Stimulated activated CD8-positive, alpha-beta memory T cell treated with anti-CD3 and anti-CD28 coated beads, Interleukin-4, amount 100 ng/mL, for 1 hour (primary cell): Measurements from ENCODE around the gene KCNK17.

Source experiments
- DNase-seq, 2 donors: peaks; one replicate each; pipeline ENCODE4 v3.0.0-alpha.2; 2020; ENCODE audit warnings: low read depth in 2 of 2, low spot score in 1 of 2

Gene KCNK17, protein sequence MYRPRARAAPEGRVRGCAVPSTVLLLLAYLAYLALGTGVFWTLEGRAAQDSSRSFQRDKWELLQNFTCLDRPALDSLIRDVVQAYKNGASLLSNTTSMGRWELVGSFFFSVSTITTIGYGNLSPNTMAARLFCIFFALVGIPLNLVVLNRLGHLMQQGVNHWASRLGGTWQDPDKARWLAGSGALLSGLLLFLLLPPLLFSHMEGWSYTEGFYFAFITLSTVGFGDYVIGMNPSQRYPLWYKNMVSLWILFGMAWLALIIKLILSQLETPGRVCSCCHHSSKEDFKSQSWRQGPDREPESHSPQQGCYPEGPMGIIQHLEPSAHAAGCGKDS

DNA sequence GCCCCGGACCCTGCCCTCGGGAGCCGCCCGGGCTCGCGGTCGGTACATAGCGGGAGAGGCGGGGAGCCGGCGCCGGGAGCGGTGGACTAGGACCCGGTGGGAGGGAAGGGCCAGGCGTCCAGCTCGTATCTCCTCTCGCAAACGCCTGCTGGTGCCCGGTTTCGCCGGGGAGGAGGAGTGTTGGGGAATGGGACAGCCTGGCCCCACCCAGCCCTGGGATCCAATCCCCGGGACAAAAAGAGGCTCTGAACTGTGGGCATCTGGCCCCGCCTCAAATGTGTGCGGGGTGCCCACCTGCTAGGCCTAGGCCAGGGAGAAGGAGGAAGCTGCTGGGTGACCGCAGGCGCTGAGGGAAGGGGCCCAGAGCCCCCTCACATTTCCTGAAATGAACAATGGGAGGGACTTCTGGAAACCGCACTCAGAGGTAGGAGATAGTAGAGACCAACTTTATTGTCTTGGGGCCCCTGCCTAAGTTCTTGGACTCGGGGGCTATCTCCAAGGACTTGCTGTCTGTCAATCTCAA is at the start of gene KCNK17:
KCNK17 (minus strand) TSS at position 147 of the 523 bp plus-strand sequence; CDS start at position 48, 99 bp downstream.
- no peak for DNase-seq

DNA sequence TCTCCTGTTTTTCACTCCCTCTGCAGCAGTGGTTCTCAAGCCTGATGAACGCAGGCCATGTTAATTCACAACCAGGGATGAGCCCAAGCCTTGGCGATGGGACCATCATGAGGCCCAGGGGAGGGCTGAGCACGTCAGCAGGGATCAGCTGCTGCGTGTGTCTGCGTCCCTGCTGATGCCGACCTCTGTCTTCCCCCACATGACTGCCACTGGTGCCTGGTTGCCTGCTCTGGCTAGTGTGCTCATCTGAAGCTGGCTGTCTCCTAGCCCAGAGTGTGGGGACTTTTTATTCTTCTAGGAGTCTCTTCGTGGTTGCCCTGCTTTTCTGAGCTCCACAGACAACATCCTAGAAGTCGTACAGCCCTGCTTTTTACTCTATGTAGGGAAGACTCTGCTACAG is 49.1 kb upstream of the KCNK17 start:
- DNase-seq, result no peak

DNA sequence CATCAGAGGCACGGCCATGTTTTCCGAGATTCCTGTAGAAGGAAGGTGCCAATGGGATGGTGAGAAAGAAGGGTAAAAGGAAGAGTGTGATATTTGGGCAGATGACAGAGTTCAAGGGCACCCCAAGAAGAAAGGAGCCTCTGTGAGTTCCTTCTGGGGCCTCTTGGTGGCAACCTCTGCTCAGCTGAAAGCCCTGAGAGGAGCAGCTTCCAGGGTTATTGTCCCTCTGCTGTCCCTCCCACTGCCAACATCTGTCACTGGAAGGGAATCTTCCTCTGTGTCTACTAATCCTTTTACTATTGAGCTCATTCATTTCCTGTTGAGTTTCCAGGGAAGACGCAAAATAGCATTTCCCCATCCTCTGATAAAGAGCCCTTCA is 48.3 kb upstream of the KCNK17 start:
- DNase-seq, result no peak

DNA sequence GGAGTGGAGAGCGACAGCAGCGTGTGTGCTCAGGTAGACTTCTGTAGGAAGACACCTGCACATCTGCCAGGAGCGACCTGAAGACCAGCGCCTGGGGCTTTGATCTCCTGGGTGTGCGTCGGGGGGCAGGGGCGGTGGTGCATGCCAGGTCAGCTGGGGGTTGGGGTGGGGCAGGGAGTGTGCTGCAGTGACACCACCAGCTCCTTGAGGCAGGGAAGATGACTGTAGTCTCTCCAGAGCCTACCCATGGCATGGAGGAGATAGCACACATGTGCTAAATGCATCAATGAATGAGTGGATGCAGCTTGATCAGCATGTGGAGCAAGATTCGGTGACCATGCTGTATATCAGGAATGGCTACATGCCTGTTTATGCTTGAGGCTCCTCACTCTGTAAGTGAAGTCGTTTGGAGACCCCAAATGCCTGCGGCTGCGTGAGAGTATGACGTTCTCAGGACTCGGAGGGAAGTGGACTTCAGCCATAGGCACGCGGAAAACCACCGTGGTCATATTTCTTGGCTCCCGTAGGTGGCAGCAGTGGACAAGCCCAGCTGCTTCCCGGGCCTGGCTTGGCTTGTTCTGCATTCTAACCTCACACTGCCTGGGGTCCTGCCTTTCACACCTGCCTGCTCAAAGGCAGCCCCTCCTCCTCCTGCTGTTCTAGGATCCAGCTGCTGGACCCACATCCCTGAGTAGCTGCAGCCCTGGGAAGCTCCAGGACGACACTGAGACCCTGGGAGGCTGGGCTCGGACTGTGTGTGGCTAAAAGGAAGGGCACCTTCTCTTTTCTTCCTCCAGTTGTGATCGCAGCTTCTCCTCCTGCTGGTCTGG is 47.7 kb upstream of the KCNK17 start:
- no peak for DNase-seq

DNA sequence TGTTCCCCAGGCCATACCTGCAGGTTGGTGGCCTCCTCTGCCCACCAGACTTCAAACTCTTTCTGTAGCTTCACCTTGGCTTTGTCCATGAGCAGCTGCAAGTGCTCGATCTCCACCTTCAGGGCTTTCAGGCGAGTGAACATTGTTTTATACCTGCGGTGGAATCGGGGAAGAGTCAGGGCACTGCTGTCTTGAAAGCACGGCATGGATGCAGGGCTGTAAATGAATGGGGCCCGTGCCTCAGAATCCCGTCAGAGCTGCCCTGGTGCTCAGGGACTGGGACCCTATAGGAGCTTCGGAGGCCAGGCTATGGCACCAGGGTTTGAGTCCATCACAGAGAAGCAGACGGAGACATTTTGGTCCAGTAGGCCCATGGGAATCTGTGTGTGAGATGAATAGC is 46.2 kb upstream of the KCNK17 start:
- no peak for DNase-seq

DNA sequence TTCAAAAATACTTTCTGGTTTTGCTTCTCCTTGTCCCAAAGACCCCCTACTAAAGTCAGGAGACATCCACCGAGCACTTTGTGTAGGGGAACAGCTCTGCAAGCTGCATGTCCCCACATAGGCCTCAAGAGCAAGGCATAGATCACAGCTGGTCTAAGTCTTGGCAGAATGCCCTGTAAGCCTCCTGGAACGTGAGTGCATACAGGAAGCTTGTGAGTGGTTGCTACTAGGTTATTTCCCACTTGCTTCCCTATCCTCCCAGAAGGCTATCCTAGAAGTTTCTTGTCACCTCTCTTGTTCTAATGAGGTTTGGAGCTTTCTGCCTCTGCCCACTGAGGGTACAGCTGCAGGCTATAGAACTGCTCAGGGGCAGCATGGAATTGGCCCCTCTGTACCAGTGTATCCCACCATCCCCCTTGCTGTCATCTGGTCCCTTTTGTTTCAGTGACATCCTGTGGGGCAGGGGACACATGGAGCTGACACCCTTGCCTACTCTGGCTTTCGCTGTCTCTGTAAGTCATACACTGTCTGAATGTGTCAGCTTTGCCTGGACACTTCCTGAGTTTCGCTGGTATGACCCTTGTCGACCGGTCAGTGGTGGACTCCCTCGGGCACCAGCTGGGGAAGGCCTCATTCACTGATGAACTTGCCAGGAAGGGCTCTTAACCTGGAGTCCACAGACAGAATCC is 43.9 kb upstream of the KCNK17 start:
- no peak for DNase-seq

DNA sequence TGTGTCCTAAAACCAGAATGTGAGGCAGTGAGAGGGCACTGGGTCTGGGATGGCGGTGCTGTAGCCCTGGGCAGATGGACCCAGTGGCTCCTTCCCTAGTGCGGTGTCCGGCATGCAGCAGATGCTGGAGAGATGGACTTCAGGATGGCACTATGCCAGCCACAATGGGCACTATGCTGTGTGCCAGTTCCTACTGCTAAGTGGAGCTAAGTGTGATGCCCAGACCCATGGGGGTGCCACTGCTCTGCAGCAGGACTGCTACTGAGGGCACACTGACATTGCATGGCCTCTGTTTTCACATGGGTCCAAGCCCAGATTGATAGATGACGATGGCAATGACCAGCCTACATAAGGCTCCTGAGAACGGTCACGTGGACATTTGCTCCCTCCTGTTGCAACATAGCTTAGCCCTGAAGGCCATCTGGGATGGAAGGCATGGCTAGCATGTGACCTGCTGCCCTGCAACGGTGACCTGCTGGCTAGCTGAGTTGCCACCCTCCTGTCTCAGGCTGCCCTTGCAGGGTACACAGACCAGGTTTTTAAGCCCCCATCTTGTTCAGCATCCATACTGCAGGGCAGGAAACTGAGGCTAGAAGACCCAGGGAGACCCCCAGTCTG is 39.6 kb upstream of the KCNK17 start:
- no peak for DNase-seq

DNA sequence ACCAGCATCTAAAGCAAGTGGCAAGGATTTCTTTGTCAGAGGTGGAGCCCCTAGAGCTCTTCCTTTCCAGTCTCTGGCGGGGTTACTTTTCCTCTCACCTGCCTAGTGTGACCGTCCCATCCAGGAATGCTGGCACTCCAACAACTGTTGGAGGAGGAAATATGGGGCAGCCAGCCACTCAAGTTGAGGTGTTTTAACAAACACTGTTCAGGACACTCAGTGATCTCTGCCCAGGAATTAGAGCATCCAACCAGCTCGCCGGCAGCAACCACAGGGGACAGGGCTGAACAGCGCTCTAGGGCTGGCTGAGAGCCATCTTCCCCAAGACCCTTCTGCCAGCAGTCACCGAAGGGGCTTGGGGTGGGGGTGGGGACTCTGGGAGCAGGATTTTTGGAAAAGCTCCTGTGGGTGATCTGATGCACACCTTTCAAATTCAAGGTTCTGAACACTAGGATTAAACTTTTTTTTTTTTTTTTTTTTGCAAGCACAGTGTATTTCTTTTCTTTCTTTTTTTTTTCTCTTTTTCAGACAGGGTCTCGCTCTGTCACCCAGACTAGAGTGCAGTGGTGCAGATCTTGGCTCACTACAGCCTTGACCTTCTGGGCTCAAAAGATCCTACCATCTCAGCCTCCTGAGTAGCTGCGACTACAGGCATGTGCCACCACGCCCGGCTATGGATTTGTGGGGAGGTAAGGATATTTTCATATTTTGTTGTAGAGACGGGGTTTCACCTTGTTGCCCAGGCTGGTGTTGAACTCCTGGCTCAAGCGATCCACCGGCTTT is 36.7 kb upstream of the KCNK17 start:
- no peak for DNase-seq

DNA sequence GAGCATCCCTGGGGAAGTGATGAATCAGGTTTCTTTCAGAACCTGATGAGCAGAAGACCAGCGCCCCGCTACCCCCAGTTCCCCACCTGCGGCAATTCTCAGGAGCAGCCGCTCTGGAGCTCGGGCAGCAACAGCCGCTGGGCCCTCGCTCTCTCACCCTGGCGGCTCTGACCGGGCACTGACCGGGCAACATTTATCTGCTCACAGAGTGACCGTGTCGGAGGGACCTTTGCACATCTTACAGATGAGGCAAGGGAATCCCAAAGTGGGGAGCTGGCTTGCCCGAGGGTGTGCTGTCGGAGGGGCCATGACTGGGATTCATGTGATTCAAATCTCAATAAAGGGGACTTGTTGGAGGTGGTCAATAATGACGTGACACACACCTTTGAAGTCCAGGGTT is 34.5 kb upstream of the KCNK17 start:
- no peak for DNase-seq

DNA sequence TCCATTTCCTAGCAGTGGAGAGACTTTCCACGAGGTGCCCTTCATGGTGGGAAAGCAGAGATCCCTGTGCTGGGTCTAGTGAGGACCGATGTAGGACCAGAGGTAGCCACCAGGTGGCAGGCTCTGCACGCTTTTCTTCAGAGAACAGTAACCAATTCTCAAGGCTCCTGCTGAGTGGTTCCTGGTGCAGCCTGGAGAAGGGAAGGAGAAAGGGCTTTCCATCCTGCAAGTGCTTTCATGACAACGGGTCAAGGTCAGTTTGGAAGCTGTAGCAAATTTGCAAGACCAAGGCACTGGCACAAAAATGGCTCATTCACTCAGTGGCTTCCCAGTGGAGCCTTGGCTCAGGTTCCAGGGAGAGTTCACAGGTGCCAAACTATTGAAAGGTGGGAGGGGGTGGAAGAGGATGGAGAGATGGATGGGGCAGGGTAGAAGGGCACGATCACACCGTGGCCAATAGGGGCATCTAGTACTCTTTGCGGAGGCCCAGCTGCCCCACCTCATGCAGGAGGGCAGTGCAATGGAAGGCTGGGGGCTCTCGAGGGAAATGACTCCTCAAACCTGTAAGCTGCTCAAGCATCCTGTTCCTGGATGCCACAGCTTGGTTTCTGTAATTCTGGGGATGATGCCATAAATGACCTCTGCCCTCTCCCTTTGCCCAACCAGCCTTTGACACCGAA is 33.8 kb upstream of the KCNK17 start:
- peak; percentile 19 to 21 for DNase-seq

DNA sequence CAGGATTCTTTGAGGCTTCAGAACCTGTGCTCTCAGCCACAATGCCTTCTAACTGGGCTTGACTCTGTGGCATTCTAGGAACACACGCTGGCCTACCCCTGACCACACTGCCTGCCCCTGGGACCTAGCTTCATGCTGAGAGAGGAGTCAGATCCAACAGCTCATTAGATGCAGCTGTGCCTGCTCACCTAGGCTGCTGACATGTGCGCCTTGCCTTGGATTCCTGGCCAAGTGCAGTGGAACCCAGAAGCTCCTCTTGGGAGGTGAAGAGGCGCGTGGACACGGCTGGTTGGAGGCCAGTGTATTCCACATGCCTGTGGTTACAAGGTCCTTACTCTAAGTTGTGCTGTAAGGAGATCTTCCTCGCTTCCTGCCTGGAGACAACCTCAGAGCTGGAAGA is 33.0 kb upstream of the KCNK17 start:
- no peak for DNase-seq

DNA sequence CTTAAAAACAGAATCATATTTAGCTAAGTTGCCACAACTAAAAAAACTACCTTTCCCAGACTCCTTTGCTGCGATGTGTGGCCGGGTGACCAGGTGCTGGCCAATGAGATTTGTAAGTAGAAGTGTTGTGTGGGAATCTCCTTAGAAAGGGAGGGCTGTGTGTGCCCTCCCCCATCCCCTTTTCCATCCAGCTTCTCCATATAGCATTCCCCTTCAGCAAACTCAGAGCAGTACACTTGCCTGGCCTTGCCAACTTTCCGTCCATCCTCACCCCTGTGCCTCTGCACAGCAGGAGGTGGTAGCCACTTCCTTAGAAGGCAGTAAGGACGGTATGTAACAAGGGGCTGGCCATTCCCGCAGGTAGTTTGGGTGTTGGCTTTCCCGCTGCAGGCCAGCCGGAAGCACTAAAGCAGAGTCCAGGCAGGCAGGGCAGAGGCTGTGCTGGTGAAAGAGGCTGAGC is 30.6 kb upstream of the KCNK17 start:
- no peak for DNase-seq

DNA sequence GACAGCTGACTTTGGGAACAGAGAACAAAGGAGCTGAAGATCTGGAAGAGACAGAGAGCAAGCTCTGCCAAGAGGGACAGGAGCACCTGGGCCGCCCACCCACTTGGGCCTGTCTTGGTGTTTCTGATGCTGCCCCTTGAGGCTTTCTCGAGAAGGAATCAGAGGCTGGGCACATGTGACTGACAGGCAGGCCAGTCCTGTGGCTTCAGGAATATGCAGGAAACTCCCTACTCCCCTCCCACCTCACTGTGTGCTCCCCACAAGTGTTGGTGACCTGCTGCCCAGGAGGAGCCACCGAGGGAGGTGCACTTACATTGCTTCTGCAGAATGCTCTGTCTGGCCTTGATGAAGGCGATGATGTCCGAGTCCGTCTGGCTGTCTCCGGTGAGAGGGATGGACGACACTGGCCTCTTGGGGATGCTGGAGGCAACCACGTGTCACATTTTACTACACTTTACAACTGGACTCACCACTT is 29.2 kb upstream of the KCNK17 start:
- DNase-seq, result no peak

DNA sequence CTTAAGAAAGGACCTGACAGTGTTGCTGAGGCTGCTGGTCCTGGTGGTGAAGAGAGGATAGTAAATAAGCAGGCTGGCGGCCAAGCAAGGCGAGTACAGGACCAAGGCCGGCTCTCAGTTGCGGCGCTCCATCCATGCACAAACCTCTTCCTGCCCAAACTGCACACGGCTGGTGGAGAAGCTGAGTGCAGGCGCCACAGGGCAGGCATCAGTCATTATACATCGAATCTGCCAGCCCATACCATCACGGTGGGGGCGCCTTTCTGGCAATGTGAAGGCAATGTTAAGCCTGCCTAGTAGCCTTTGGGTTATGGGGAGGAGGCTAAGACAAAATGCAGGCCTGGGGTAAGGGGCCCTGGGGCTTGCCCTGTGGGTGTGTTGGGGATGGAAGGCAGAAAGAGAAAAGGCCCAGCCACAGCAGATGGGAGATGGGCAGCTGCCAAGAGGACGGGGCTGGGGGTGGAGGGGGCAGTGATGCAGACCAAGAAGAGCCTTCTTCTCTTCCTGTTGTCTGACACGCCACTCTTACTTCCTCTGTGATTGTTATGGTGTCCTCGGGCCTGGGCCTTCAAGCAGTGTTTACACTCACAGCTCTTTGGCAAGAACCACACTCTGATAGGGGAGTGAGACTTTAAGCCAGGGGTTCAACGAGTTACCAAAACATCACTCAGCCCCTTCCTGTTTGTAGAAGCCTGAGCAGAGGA is 28.6 kb upstream of the KCNK17 start:
- no peak for DNase-seq

DNA sequence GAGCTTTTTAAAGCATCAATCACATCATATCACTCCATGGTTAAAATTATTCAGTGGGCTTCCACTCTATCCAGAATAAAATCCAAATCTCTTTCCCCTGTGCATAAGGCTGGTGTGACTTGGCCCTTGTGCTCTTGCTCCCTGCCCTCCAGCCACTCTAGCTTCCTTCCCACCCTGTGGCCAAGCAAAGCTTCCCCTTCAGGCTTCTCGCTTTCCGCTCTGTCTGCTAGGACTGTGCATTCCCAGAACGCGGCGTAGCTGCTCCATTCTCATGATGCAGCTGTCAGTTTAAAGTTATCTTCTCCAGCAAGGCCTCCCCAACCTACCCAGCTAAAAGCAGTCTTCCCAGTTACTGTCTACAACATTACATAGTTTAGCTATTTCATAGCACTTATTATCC is 27.7 kb upstream of the KCNK17 start:
- DNase-seq, result no peak

DNA sequence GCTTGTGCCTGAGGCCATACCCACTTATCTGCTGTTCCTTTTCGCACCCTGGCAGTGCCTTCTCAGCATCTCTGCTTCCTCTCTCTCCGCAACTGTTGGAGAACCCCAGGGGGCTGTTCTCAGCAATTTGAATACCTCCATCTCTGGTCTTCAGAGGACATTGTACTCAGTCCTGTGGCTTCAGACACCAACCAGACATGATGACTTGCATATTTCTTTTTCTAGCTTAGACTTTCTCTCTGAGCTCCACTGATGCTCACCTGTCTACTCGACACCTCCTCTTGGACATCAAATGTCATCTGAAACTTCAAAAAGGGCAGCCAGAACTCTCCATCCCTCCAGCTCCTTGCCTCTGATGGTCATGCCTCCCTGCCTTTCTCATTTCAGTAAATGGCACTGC is 27.1 kb upstream of the KCNK17 start:
- no peak for DNase-seq

DNA sequence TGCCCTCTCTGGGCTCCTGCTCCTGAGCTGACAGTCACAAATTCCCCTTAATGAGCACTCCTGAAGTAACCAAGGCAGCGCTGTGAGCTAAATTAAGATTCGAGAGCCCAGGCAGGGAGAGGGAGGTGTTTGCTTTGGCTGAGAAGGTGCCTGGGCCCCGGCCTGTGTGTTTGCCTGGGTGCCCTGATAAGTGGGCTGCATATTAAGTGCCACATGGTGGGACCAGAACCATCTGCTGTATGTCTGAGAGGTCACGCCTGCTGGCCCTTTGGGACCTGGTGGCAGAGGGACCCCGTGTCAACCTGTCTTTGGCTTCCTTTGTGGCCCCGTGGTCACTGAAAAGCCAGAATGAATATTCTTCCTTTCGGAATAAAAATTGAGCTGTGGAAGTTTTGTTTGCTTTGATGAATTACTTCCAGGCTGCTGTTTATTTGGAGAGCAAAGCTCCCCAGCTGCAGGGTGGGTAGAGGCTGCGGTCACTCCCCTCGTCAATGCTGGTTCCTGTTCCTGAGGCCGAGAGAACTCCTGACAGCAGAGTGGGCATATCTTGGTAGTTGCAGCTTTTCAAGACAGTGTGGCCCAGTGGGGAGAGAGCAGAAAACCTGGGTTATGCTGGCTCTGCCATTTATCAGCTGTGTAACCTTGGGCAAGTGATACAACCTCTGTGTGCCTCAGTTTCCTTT is 25.8 kb upstream of the KCNK17 start:
- DNase-seq, result no peak

DNA sequence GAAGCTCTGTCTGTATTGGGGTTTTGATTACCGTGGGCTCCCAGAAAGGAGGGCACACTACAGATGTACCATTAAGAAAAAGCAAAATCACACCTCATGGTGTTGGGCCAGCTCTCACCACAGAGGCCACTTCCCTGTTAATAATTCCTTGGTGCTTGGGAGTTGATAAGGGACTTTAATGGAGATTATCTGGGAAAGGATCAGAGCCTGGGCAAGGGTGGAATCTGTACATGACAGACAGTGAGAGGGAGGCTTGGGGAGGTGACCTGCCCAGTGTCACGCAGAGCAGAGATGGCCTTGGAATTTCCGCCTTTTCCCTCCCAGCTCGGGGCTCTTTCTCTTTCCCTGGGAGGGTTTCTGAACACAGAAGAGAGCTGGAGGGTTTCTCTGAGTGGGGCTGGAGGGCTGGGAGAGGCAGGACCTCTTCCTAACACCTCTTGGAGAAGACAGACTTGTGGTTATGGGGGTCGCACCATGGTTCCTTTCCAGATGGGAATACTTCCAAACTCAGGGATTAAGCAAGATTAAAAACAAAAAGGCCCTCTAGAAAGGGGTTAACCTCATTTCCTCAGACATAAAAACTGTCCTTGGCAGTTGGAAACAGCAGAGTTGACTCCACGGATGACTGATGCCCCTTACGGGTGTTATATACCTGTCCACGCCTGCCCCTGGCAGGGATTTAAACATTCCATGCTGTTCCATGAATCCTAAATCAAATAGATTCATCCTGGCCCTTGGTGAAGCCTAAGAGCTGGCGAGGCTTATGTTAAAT is 25.1 kb upstream of the KCNK17 start:
- DNase-seq, result no peak
